Prostate gland (tissue), 2 donors: Measurements from ENCODE around the gene OR6B2.

Experiments
- CTCF ChIP-seq, 4 experiments: fragments of 200-600 bp in 2 of 4; fragments of 450-650 bp in 2 of 4; sonication (generic) in 2 of 4; IDR thresholded peaks; 1 replicate in 3 of 4; 2 replicates in 1 of 4; pipeline ENCODE4 v1.5.1; 2016 to 2019; ENCODE audit warnings: antibody characterized with exemption in 4 of 4, mild to moderate bottlenecking in 2 of 4, moderate library complexity in 2 of 4
- POLR2AphosphoS5 ChIP-seq: sonication (generic); formaldehyde crosslinking; IDR thresholded peaks from one replicate; pipeline ENCODE4 v1.6.1; 2017; ENCODE audit warnings: antibody characterized with exemption

GRCh38 chr2:240037358-240037757 lies 7.1 kb upstream of the OR6B2 start:
- TF ChIP-seq CTCF (IDR thresholded peaks at IDR 0.05): no peak
- TF ChIP-seq POLR2AphosphoS5: no peak
